ENCODE results near the gene RPS21. TPM values are rescaled to one million over a fixed set of nuclear protein-coding genes. Genes with fewer than 3 reads are reported as not detected.

RPS21 gene
- total RNA-seq, 4 donors from 2014 or later, result 1,582 to 2,182 (median 2,056) TPM

- no peak for TF ChIP-seq CTCF (IDR thresholded peaks at IDR 0.05)
- ATAC-seq (ENCODE audit: low FRiP score) (no peak), DNase-seq (ENCODE audit: low spot score) (no peak)
Measured at GRCh38 chr20:62413025-62413570, 26.2 kb downstream of the RPS21 start.

DNA sequence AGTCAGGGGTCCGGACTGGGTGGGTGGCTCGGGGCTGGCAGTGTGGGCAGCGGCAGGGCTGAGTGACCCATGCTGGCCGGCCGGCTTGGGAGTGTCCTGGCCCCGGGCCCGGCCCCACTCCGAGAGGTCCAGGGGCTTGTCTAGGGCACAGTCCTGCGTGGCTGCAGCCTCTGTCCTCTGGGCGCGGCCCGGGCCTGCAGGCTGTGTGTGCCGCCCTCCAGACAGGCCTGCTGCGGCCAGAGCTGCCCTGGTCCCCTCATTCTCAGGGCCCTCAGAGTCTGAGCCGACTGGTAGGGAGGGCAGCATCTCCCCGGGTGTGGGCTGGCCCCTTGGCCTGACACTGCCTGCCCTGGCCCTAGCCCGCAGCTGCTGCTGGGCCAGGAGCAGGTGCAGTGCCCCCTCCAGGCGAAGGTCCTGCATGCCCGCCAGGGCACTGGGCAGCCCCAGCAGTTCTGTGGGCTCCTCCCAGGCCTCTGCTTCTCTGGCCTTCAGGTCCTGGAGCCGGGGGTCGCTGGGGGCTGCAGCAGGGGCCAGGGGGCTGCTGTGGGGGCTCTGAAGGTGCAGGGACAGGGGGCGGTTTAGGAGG, 27.1 kb downstream of the RPS21 start:
- no peak for TF ChIP-seq CTCF (IDR thresholded peaks at IDR 0.05)
- ATAC-seq (ENCODE audit: low FRiP score), result no peak
- no peak for DNase-seq (ENCODE audit: low spot score)

GRCh38 chr20:62415354-62416111, 28.6 kb downstream of the RPS21 start:
- ATAC-seq (ENCODE audit: low FRiP score) (no peak), DNase-seq (ENCODE audit: low spot score) (no peak)
- no peak for TF ChIP-seq CTCF (IDR thresholded peaks at IDR 0.05)

- DNase-seq (ENCODE audit: low spot score), result no peak
- no peak for TF ChIP-seq CTCF (IDR thresholded peaks at IDR 0.05)
- ATAC-seq (ENCODE audit: low FRiP score), result no peak
Measured at GRCh38 chr20:62416651-62417637, 30.0 kb downstream of the RPS21 start.

DNA sequence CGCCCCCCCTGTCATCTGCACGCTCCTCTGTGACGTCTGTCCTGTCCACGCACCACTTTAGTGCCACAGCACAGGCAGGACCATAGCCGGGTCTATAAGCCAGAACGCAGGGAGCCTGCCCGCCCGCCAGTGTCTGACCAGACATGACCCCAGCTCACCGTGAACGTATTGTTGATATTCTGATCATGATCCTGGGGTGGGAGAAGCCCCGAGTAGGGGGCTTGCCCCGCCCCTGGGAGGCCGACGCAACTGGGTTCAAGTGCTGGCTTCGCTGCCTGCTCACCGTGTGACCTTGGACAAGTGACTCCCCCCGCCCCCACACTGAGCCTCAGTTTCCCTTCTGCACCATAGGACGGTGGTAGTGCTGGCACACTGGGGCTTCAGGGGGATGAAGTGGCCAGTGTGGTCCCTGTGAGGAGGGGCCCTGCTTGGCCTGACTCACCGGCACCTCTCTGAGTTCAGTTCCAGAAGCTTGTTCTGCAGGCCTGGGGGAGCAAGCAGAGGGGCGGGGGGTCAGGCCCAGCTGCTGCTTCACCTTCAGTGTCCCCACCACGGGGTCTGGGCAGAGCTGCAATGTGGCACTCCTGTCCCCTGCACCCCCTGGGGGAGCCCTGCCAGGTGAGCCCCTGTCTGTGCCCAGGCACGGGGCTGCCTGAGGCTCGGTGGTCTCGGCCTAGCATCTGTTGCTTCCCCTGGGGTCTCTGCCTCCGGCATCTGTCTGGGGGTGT, 31.2 kb downstream of the RPS21 start:
- ATAC-seq (ENCODE audit: low FRiP score), result no peak
- DNase-seq (ENCODE audit: low spot score), result no peak
- no peak for TF ChIP-seq CTCF (IDR thresholded peaks at IDR 0.05)
